Measurements from ENCODE around the gene EIF1. TPM values are rescaled to one million over a fixed set of nuclear protein-coding genes. Genes with fewer than 3 reads are reported as not detected.

The EIF1 gene
- polyA plus RNA-seq, 1 donor (not counting 4 experiments of a cell fraction or from before 2014, with no cell fraction given): 308 TPM

DNA sequence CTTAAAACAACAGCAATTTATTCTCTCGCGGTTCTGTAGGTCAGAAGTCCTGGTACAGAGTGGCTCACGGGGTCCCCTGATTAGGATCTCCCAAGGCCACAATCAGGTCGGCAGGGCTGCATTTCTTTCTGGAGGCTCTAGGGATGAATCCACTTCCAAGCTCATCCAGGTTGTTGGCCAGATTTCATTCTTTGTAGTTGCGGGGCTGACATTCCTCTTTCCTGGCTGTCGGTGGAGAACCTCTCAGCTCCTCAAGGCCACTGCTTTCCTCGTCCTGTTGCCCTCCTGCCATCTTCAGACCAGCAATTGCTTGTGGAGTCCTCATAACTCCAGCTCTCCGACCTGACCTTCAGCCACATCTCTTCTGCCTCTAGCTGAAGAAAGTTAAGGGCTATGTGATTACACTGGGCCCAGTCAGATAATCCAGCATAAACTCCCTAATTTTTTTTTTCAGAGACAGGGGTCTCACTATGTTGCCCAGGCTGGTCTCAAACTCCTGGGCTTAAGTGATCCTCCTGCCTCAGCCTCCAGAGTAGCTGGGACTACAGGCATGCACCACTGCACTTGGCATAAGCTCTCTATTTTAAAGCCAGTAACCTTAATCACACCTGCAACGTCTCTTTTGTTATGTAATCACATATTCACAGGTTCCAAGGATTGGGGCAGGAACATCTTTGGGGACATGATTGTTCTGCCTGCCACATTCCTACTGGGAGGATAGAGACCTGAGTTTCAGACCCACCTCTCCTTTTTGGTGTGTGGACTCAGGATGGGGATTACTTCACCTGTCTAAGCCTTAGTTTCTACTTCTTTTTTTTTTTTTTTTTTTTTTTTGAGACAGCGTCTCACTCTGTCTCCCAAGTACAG, 19.4 kb downstream of the EIF1 start:
- Histone ChIP-seq H3K27me3 (ENCODE audit: control insufficient read depth, extremely low read depth, insufficient read depth, low read length) (no peaks in the 10 kb centered on the region), H3K9me3 (ENCODE audit: control insufficient read depth, low read depth, low read length) (no peaks in the 10 kb centered on the region), H3K9me1 (ENCODE audit: control insufficient read depth, extremely low read depth, insufficient read depth, low read length) (no peaks in the 10 kb centered on the region), H3K4me1 (ENCODE audit: control insufficient read depth, extremely low read depth, insufficient read depth, low read length) (peaks cover 11% of the 10 kb centered on the region), H2AFZ (ENCODE audit: control insufficient read depth, low read length) (no peak overlapping the region), H3K27ac (ENCODE audit: control insufficient read depth, insufficient read depth, low read length) (no peak overlapping the region), H3K79me2 (ENCODE audit: control insufficient read depth, insufficient read depth, low read length) (no peaks in the 10 kb centered on the region), H3K36me3 (ENCODE audit: control insufficient read depth in 2 of 2, extremely low read depth in 1 of 2, insufficient read depth in 2 of 2, low read length in 2 of 2) (no peaks in the 10 kb centered on the region), H3K9ac (ENCODE audit: control insufficient read depth, extremely low read depth, insufficient read depth, low read length) (no peak overlapping the region), H4K20me1 (ENCODE audit: control insufficient read depth, extremely low read depth, insufficient read depth, low read length) (no peaks in the 10 kb centered on the region), H3K4me2 (ENCODE audit: control insufficient read depth, extremely low read depth, insufficient read depth, low read depth, low read length) (no peak overlapping the region), H3K4me3 (ENCODE audit: control insufficient read depth in 2 of 3, extremely low read depth in 1 of 3, insufficient read depth in 2 of 3, low read depth in 1 of 3, low read length in 3 of 3) (no peak overlapping the region)
- dilution Hi-C loops (cut with MboI; ENCODE audit: extremely low pct_ligation_motif_present, low sequenced_read_pairs): no loop called here
- TF ChIP-seq EZH2 (IDR thresholded peaks at IDR 0.05; ENCODE audit: low read length): no peak
- TF ChIP-seq, protein P1, sequence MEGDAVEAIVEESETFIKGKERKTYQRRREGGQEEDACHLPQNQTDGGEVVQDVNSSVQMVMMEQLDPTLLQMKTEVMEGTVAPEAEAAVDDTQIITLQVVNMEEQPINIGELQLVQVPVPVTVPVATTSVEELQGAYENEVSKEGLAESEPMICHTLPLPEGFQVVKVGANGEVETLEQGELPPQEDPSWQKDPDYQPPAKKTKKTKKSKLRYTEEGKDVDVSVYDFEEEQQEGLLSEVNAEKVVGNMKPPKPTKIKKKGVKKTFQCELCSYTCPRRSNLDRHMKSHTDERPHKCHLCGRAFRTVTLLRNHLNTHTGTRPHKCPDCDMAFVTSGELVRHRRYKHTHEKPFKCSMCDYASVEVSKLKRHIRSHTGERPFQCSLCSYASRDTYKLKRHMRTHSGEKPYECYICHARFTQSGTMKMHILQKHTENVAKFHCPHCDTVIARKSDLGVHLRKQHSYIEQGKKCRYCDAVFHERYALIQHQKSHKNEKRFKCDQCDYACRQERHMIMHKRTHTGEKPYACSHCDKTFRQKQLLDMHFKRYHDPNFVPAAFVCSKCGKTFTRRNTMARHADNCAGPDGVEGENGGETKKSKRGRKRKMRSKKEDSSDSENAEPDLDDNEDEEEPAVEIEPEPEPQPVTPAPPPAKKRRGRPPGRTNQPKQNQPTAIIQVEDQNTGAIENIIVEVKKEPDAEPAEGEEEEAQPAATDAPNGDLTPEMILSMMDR (optimal IDR thresholded peaks at IDR 0.05 in 1 of 3, IDR thresholded peaks at IDR 0.05 in 1 of 3, conservative IDR thresholded peaks at IDR 0.05 in 1 of 3; ENCODE audit: extremely low read depth in 1 of 3, insufficient read depth in 2 of 3, low read length in 3 of 3): no peak
- FAIRE-seq (no peak), DNase-seq (ENCODE audit: low read depth, low spot score) (no peak)

- no peaks in the 10 kb centered on the region for H3K79me2 ChIP-seq (ENCODE audit: control insufficient read depth, insufficient read depth, low read length)
Measured at GRCh38 chr17:41710472-41711090, 21.9 kb downstream of the EIF1 start.

More at GRCh38 chr17:41710472-41711090, 21.9 kb downstream of the EIF1 start:
- no peak for DNase-seq (ENCODE audit: low read depth, low spot score)
- Histone ChIP-seq H3K36me3 (ENCODE audit: control insufficient read depth in 2 of 2, extremely low read depth in 1 of 2, insufficient read depth in 2 of 2, low read length in 2 of 2) (no peaks in the 10 kb centered on the region), H2AFZ (ENCODE audit: control insufficient read depth, low read length) (no peak overlapping the region), H3K4me1 (ENCODE audit: control insufficient read depth, extremely low read depth, insufficient read depth, low read length) (peaks cover 11% of the 10 kb centered on the region), H3K27me3 (ENCODE audit: control insufficient read depth, extremely low read depth, insufficient read depth, low read length) (no peaks in the 10 kb centered on the region), H3K9me3 (ENCODE audit: control insufficient read depth, low read depth, low read length) (no peaks in the 10 kb centered on the region), H3K9me1 (ENCODE audit: control insufficient read depth, extremely low read depth, insufficient read depth, low read length) (no peaks in the 10 kb centered on the region), H3K4me2 (ENCODE audit: control insufficient read depth, extremely low read depth, insufficient read depth, low read depth, low read length) (no peak overlapping the region), H3K9ac (ENCODE audit: control insufficient read depth, extremely low read depth, insufficient read depth, low read length) (no peak overlapping the region), H3K4me3 (ENCODE audit: control insufficient read depth in 2 of 3, extremely low read depth in 1 of 3, insufficient read depth in 2 of 3, low read depth in 1 of 3, low read length in 3 of 3) (no peak overlapping the region), H4K20me1 (ENCODE audit: control insufficient read depth, extremely low read depth, insufficient read depth, low read length) (no peaks in the 10 kb centered on the region), H3K27ac (ENCODE audit: control insufficient read depth, insufficient read depth, low read length) (no peak overlapping the region)
- dilution Hi-C loops (cut with MboI; ENCODE audit: extremely low pct_ligation_motif_present, low sequenced_read_pairs): no loop called here
- no peak for TF ChIP-seq EZH2 (IDR thresholded peaks at IDR 0.05; ENCODE audit: low read length)
- TF ChIP-seq, protein P1 (optimal IDR thresholded peaks at IDR 0.05 in 1 of 3, IDR thresholded peaks at IDR 0.05 in 1 of 3, conservative IDR thresholded peaks at IDR 0.05 in 1 of 3; ENCODE audit: extremely low read depth in 1 of 3, insufficient read depth in 2 of 3, low read length in 3 of 3): no peak
- FAIRE-seq: no peak
